SK-N-MC (cell line): ENCODE results near the gene SLC25A13.

Experiments used
- DNase-seq: peaks from one replicate; pipeline ENCODE4 v3.0.0-alpha.2; 2011; ENCODE audit warnings: low read depth, low spot score
- H3K27ac ChIP-seq: fragments of 200-600 bp; sonication (generic); 2 replicates; pipeline ENCODE4 v1.5.1; 2016; ENCODE audit warnings: mixed run types
- H3K36me3 ChIP-seq: fragments of 200-600 bp; sonication (generic); 2 replicates; pipeline ENCODE4 v1.6.1; 2017; ENCODE audit warnings: antibody characterized with exemption, low read length, mixed read lengths; ENCODE audit not compliant: insufficient read depth
- H3K4me3 ChIP-seq: fragments of 200-600 bp; sonication (generic); 2 replicates; pipeline ENCODE4 v1.5.1; 2016
- H3K9ac ChIP-seq: fragments of 200-600 bp; sonication (generic); 2 replicates; pipeline ENCODE4 v1.8.0; 2017; ENCODE audit warnings: mixed run types, mixed read lengths; ENCODE audit not compliant: insufficient read length
- H3K9me3 ChIP-seq: fragments of 200-600 bp; sonication (generic); 2 replicates; pipeline ENCODE4 v1.6.1; 2017; ENCODE audit warnings: low read depth, mild to moderate bottlenecking, antibody characterized with exemption, low read length, moderate library complexity, mixed read lengths
- EZH2 ChIP-seq: fragments of 200-600 bp; sonication (generic); IDR thresholded peaks from one replicate; pipeline ENCODE4 v1.6.1; 2017; ENCODE audit warnings: antibody characterized with exemption
- FOXP2 ChIP-seq: optimal IDR thresholded peaks from 2 replicates; pipeline ENCODE3; 2011; ENCODE audit warnings: mild to moderate bottlenecking, moderate library complexity; ENCODE audit not compliant: insufficient read depth; ENCODE audit errors: extremely low read length, control extremely low read depth
- POLR2AphosphoS5 ChIP-seq: IDR thresholded peaks from 2 replicates; pipeline ENCODE4 v1.6.1; 2012; ENCODE audit warnings: mild to moderate bottlenecking, low read depth, low read length, borderline replicate concordance

The SLC25A13 gene

DNA sequence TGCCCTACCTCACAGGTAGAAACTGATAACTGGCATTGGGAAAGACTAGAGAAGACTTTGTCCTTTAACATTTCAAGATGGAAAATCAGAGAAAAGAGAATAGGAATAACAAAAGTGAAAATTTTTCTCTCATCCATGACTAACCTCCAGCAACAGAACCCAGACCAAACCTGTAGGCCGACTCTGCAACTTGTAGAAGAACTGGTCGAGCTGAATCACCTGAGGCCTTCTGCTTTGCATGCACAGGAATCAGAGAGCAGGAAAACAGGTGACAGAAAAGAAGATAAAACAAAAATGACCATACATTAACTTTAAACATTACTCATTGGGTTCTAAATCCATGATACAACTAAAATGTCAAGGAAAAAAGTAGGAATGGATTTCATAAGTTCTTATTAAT, 137.1 kb downstream of the SLC25A13 start:
- Histone ChIP-seq H3K36me3 (no peaks in the 10 kb centered on the region), H3K27ac (no peak overlapping the region), H3K9me3 (no peaks in the 10 kb centered on the region), H3K4me3 (no peak overlapping the region), H3K9ac (no peak overlapping the region)
- no peak for DNase-seq
- no peak for TF ChIP-seq EZH2
- TF ChIP-seq POLR2AphosphoS5 = no peak
- TF ChIP-seq FOXP2 = no peak

DNA sequence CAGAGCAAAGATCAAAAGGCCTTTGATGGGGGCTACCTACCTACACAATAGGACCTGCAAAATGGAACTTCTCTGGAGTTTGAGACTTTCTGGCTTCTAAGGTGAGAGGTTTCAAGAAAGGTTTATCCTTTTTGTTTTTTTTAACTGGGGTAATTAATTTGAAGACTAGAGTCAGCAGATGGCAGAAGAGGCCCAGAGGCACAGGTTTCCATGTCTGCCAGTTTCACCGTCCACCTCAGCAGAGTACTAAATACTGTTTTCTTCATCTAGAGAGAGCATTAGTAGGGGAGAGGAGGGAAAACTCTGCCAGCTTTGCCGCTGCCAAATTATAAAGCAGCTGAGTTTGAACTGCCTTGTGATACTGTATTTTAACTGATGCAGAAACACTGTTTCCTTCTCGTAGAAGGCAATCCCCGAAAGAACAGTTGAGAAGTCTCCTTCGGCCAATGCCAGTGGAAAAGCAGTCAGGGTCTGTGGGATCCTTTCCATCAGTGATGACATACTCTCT, 138.7 kb downstream of the SLC25A13 start:
- Histone ChIP-seq H3K27ac (no peak overlapping the region), H3K9me3 (no peaks in the 10 kb centered on the region), H3K4me3 (no peak overlapping the region), H3K36me3 (no peaks in the 10 kb centered on the region), H3K9ac (no peak overlapping the region)
- TF ChIP-seq FOXP2 (no peak), POLR2AphosphoS5 (no peak), EZH2 (no peak)
- no peak for DNase-seq

GRCh38 chr7:96182424-96183158, 139.3 kb downstream of the SLC25A13 start:
- H3K9me3 ChIP-seq = no peaks in the 10 kb centered on the region
- H3K36me3 ChIP-seq = no peaks in the 10 kb centered on the region
- H3K9ac ChIP-seq = no peak overlapping the region
- no peak for TF ChIP-seq FOXP2
- TF ChIP-seq EZH2 = no peak
- TF ChIP-seq POLR2AphosphoS5 = no peak
- H3K27ac ChIP-seq = no peak overlapping the region
- no peak for DNase-seq
- no peak overlapping the region for H3K4me3 ChIP-seq

- no peak overlapping the region for H3K27ac ChIP-seq
- DNase-seq = no peak
- TF ChIP-seq FOXP2 (no peak), EZH2 (no peak), POLR2AphosphoS5 (no peak)
- no peak overlapping the region for H3K4me3 ChIP-seq
- no peaks in the 10 kb centered on the region for H3K9me3 ChIP-seq
- no peaks in the 10 kb centered on the region for H3K36me3 ChIP-seq
- no peak overlapping the region for H3K9ac ChIP-seq
Observed at GRCh38 chr7:96181174-96181573, 140.7 kb downstream of the SLC25A13 start.

DNA sequence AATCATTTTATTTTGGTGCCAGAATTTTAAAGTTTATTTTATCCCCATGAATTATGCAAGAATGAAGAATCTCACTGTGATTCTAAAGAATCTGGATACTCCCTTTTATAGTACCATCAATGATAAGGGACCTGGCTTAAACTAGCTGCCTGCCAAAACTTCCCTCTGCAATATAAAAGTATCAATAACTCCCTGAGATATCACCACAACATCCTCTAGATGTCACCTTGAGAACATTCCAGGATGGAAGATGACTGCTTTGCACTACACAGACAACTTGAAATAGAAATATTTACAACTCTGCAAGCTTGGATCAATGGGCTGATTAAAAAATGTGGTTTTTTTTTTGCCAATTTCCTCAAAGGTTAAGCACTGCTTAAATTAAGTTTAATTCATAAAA, 142.1 kb downstream of the SLC25A13 start:
- Histone ChIP-seq H3K9ac (no peak overlapping the region), H3K27ac (no peak overlapping the region), H3K36me3 (no peaks in the 10 kb centered on the region), H3K9me3 (no peaks in the 10 kb centered on the region), H3K4me3 (no peak overlapping the region)
- no peak for DNase-seq
- TF ChIP-seq POLR2AphosphoS5 (no peak), FOXP2 (no peak), EZH2 (no peak)

DNA sequence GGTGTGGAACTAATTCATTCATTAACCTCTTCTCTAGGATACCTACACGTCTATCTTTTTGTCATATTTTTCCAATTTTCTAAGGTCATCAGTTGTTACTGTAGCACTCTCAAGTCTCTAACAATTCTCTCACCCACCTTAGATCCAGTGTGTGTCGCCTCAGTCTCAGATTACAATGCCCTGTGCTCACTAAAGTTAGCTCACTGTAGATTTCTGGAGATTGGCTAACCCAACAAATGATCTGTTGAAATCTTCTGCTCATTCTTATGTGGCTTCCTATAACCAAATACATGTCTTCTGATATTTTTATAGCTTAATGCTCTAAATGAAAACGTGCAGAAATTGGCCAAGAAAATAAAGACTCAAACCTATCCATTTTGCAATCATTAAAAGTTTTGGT, 142.6 kb downstream of the SLC25A13 start:
- H3K4me3 ChIP-seq = no peak overlapping the region
- no peak overlapping the region for H3K9ac ChIP-seq
- H3K36me3 ChIP-seq = no peaks in the 10 kb centered on the region
- TF ChIP-seq EZH2 = no peak
- no peak for TF ChIP-seq FOXP2
- TF ChIP-seq POLR2AphosphoS5 = no peak
- H3K9me3 ChIP-seq = no peaks in the 10 kb centered on the region
- no peak for DNase-seq
- no peak overlapping the region for H3K27ac ChIP-seq

GRCh38 chr7:96178581-96178980, 143.3 kb downstream of the SLC25A13 start:
- no peak for DNase-seq
- no peak overlapping the region for H3K27ac ChIP-seq
- H3K4me3 ChIP-seq = no peak overlapping the region
- H3K9me3 ChIP-seq = no peaks in the 10 kb centered on the region
- TF ChIP-seq FOXP2 (no peak), EZH2 (no peak), POLR2AphosphoS5 (no peak)
- no peaks in the 10 kb centered on the region for H3K36me3 ChIP-seq
- no peak overlapping the region for H3K9ac ChIP-seq

GRCh38 chr7:96177353-96177752, 144.5 kb downstream of the SLC25A13 start:
- H3K36me3 ChIP-seq = no peaks in the 10 kb centered on the region
- H3K9ac ChIP-seq = no peak overlapping the region
- no peak overlapping the region for H3K27ac ChIP-seq
- DNase-seq = no peak
- TF ChIP-seq EZH2 = no peak
- H3K4me3 ChIP-seq = no peak overlapping the region
- H3K9me3 ChIP-seq = no peaks in the 10 kb centered on the region

DNA sequence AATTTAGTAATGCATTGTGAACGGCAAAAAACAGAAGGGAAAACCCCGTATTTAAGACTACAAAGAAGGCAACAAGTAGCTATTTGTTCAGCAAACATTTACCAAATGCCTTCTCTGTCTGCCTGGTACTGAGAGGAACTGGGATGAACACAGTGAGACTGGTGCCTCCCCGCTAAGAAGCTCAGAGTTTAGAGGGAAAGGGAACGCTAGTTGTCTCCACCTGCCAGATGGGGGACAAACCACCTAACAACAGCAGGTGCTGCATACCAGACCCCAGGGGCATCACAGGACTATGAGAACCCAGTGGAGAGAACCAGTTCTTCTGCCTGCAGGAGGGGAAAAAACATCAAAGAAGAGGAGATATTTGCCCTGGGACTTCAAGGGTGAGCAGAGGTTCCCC, 147.1 kb downstream of the SLC25A13 start:
- Histone ChIP-seq H3K36me3 (no peaks in the 10 kb centered on the region), H3K9ac (no peak overlapping the region), H3K9me3 (no peaks in the 10 kb centered on the region), H3K4me3 (no peak overlapping the region), H3K27ac (no peak overlapping the region)
- no peak for TF ChIP-seq POLR2AphosphoS5
- no peak for TF ChIP-seq EZH2
- no peak for TF ChIP-seq FOXP2
- DNase-seq = no peak
